CD4-positive, alpha-beta T cell treated with Interferon alpha-2 for 1 hour (primary cell): Measurements from ENCODE around the gene ABCD4.

Experiments
- DNase-seq, 2 donors: peaks; one replicate each; pipeline ENCODE4 v3.0.0-alpha.2; 2020 to 2022

ABCD4 gene

GRCh38 chr14:74257941-74258763, 44.6 kb downstream of the ABCD4 start:
- no peak for DNase-seq

DNA sequence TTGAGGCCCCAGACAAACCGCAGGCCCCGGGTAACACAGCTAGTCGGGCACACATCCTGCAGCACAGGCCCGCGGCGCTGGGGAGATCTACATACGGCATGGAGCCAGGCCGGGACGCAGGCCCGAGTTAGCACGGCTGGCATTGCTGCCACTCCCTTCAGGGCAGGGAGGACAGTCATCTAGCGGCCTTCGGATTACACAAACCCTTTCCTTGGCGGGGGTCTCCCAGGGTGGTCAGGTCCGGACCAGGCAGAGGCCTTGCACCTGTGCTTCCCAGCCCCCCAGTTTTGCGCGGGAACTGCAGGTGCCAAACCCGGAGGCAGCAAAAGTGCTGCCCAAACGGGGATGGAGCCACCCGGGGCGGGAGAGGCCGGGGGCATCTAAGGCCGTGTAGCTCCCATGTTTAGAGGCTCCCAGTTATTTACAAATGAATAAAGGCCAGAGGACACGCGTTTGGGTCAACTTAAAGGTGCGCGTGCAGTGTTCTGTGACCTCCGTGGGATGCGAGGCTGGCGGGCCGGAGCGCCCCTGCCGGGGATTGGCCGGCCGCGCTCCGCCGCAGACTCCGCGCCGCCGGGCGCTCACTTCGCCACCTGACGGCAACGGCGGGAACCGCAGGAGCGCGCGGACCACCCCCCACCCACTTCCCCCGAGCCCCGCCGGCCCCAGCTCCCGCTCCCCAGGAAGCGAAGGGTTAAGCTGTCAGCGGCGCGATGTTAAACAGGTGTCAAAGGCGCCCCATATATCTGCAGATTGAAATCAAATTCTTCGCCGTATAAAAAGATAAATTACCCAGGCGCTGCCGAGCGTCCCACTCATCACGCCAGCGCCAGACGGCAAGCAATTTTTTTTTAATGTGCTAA, 45.4 kb downstream of the ABCD4 start:
- DNase-seq, result peak; percentile 37 to 70

- no peak for DNase-seq
Observed at GRCh38 chr14:74255281-74255680, 47.5 kb downstream of the ABCD4 start.

DNA sequence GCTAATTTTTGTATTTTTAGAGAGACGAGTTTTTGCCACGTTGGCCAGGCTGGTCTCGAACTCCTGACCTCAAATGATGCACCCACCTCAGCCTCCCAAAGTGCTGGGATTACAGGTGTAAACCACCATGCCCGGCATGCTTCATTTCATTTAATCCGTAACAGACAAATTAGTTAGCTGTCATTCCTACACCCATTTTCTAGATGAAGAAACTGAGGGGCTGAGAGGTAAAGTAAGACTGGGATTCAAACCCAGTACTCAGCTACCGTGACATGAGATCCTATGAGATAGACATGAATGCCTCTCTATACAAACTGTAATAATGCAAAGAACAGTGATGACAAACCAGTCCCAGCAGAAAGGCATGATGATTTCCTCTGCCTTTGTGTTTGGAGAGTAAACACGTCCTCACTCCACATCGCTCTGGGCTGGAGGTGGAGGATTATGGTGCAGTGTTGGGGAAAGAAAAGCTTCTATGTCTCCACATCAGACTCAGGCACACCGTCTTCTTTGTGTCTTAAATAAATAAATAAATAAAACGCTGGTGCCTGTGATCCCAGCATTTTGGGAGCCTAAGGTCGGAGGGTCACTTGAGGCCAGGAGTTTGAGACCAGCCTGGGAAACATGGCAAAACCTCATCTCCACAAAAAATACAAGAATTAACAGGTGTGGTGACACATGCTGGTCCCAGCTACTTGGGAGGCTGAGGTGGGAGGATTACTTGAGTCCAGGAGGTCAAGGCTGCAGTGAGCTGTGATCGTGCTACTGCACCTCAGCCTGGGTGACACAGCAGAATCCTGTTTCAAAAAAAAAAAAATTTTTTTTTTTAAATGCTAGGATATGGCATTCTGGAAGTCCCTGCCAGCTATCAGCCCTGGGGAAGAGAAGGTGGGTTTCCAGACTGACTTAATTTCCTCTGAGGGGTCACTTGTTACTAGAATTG, 53.0 kb downstream of the ABCD4 start:
- DNase-seq, result no peak

DNA sequence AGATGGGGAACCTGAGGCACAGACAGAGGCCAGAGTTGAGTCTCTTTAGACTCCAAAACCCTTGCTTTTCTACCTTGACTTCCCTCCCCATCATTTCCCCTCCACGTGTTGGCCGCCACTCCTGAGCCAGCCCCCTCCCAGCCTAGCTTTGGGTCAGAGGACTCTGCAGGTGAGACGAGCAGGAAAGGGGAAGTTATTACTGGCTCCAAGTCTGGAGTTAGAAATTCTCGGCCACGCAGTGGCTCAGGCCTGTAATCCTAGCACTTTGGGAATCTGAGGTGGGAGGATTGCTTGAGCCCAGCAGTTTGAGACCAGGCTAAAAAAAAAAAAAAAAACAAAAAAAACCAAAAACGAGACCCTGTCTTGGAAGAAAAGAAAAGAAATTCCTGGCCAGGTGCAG, 54.7 kb downstream of the ABCD4 start:
- DNase-seq, result no peak

- no peak for DNase-seq
Observed at GRCh38 chr14:74246542-74246941, 56.2 kb downstream of the ABCD4 start.

DNA sequence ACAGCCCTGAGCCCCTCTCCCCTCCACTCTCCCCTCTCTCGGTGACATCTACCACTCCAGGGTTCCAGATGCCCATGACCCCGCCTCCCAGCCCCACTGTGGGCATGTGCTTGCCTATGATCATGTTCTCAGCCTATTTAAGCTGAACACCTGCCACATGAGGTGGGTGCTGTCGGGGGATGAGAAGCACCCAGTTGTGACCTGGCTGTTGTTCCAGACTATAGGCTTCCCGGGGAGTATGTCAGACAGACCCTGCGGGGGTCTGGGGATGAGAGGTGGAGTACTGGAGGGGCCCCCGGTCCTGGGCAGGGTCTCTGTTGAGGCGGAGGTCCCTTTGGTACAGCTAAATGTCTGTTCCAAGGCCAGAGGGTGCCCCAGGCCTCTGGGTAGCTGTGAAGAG, 57.4 kb downstream of the ABCD4 start:
- no peak for DNase-seq

- no peak for DNase-seq
Observed at GRCh38 chr14:74244115-74244514, 58.6 kb downstream of the ABCD4 start.

DNA sequence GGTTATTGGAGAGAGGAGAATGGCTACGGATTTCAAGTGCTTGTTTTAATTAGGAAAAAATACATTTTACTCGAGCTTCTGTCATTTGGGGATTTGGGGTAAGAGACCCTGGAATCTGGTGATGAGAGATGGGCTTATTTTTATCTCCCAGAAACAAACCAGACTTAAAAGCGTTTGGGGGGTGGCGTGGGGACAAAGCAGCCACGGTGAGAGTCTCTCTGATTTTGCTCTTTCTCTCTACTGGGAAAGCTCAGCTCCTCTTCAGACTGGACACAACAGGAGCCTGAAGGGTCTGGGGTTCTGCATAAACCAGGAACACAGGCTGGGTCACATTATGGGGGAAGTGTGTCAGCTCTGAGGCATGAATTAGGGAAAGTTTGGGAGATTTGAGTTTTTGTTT, 59.7 kb downstream of the ABCD4 start:
- no peak for DNase-seq

- no peak for DNase-seq
Observed at GRCh38 chr14:74242780-74243042, 60.0 kb downstream of the ABCD4 start.

- no peak for DNase-seq
Observed at GRCh38 chr14:74242021-74242779, 60.5 kb downstream of the ABCD4 start.

- DNase-seq, result no peak
Observed at GRCh38 chr14:74241652-74242017, 61.1 kb downstream of the ABCD4 start.

DNA sequence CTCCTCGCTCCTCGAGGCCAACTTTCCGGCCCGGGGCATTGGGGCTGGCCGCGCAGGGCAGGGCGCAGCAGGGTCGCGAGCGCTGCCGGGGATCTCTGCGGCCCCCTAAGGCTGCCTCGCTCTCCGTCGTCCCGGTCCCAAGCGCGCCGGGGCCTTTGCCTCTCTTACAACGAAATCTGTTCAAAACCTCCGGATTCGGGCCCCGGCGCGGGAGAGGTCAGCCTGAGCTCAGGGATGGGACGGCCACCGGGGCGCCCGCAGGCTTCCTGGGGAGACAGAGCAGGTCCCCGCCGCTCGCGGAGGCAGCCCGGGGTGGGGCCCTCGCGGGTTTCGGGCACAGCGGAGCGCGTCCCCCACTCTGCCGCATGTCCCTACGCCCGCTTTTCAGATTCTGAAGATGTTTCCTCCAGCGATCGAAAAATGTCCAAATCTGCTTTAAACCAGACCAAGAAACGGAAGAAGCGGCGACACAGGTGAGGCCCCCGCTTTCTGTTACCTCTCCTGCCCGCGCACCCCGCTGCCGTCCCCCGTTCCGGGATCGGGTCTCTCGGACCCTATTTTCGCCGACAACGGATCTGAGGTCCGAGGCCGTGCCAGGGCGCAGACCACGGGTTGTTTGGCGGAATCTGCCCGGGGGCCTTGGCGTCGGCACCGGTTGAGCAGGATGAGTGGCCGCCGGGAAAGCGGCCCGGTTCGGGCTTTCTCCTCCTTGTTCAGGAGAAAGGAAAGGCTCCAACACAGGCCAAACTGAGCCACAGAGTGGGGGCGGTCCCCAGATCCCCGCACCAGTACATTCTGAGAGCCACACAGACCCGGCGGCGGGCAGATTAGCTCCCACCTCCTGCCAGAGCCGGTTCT, 61.7 kb downstream of the ABCD4 start:
- no peak for DNase-seq

DNA sequence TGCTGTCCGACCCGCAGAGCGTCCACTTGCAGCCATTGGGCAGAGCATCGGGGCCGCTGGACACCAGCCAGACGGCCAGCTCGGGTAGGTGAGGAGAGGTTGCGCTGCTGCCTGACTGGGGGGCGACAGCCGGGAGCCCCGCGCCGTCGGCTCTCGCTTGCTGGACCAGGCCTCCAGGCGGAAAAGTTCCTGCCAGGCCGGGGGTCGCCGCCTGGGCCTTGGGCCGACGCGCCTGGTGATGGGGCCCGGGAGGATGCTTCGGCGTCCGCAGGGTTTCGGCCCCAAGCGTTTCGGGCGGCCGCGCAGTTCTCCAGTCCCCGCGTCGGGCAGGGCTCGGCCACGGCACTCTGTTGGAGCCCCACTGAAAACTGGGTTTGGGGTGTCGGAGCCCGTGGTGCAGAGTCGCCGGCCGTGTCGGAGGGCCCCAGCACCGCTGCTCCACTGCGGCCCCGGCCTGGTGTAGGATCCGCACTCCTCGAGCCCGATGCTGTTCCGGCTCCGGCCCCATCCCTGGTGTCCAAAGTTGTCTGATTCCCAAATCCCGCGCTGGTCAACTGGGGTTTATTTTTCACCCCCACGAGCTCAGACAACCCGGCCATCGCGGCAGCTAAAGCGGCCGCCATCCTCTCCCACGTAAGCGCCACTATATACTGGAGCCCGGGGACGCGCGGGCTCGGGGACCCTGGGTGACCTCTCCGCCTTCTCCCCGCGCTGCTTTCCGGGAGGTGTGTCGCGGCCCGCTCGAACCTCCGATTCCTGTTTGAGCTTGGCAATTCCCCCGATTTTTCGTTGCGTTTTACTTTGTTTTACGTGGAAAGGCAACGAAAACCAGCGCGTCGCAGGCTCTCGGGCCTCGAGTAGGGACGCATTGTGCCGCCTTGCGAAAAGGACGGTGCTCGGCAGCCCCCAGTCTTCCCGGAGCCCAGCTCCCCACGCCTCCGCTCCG, 62.6 kb downstream of the ABCD4 start:
- no peak for DNase-seq

DNA sequence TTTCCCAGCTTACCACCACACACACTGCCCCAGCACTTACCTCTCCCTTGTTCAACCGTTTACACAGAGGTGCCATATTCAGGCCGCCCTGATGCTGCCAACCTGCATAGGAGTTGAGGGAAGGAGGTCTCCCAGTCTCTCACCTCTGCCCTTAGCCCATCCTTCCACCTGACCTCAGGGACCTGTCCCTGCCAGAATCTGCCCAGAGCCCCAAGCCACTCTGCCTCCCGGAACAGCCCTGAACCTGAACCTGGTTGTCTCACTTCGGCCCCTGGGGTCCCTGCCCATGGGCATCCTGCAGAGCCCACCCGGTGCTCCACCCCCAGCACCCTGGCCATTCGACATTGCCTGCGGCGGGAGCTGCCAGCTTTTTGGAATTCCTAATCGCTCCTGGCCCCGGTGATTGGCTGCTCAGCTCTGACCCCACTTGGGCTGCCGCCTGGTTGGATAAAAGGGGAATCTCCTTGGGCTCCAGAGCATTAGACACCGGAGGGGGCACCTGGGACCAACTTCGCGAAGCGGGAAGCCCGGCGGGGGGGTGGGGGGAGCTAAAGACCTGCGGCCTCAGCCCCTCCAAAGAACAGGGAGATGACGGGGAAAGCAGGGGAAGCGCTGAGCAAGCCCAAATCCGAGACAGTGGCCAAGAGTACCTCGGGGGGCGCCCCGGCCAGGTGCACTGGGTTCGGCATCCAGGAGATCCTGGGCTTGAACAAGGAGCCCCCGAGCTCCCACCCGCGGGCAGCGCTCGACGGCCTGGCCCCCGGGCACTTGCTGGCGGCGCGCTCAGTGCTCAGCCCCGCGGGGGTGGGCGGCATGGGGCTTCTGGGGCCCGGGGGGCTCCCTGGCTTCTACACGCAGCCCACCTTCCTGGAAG, 63.5 kb downstream of the ABCD4 start, which contains the start of gene VSX2:
Gene VSX2 (plus strand): TSS at position 476 of the 874 bp plus-strand sequence. CDS start 113 bp downstream, at position 589.
- DNase-seq, result no peak

GRCh38 chr14:74237441-74237840, 65.3 kb downstream of the ABCD4 start:
- DNase-seq, result no peak
